Right ventricle myocardium inferior (tissue), 1 donor: Measurements from ENCODE around the gene ZNF582. TPM values are rescaled to one million over a fixed set of nuclear protein-coding genes. Genes with fewer than 3 reads are reported as not detected.
"Not testable (repeated sequence)": the region's sequence is repeated elsewhere in the genome, so short reads cannot be mapped to it uniquely, and the experiment has no call there.

ENCODE experiments used
- ATAC-seq: fragments of 200-7000 bp; cut with Tn5 transposase; one replicate; pipeline ENCODE4 v1.9.1; 2020; ENCODE audit warnings: mild to moderate bottlenecking, moderate library complexity
- DNase-seq: peaks from one replicate; pipeline ENCODE4 v3.0.0; 2021; ENCODE audit errors: missing footprints
- intact Hi-C: fragments of 100-400 bp; cut with DNase I; formaldehyde crosslinking; loops from one replicate; pipeline ENCODE4 v1.11.0; 2022
- total RNA-seq: library from RNA; stranded (reverse); fragmentation: NEBNext Ultra II Directional; extraction: Animal tissue kit (Norgen Biotek cat#: 25700); gene quantifications from one replicate; pipeline ENCODE4 v1.2.1, GENCODE V29; 2021
- donor health status: DM: no; HTN: yes; CAD: no; lungs with severe emphysema.

ZNF582 gene
- total RNA-seq, 1 donor from 2014 or later = 3.6 TPM

- DNase-seq = peak; percentile 97
- peak; percentile 99 for ATAC-seq
- intact Hi-C loops = no loop called here
Measured at GRCh38 chr19:56367829-56368711, 25.3 kb downstream of the ZNF582 start.

GRCh38 chr19:56360841-56361240, 32.5 kb downstream of the ZNF582 start:
- no peak for DNase-seq
- intact Hi-C loops = no loop called here
- ATAC-seq = no peak

- intact Hi-C loops = no loop called here
- ATAC-seq (no peak), DNase-seq (no peak)
Measured at GRCh38 chr19:56356944-56357343, 36.4 kb downstream of the ZNF582 start.

DNA sequence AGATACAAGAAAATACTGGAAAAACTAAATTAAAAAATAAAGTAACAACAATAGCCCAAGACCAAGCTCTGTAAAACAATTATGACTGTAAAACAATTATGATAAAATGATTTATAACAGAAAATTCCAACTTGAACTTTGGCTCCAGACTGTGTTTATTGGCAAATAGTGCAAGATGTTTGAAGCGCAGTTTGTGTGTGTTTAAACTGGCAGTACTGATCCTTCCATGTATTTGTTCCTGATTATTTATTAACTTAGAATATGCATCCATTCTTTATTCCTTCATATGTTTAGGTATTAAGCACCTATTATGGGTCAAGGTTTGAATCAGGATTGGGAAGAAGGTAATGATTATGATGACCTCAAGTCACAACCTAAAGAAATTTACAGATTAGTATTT, 37.8 kb downstream of the ZNF582 start:
- intact Hi-C loops = no loop called here

DNA sequence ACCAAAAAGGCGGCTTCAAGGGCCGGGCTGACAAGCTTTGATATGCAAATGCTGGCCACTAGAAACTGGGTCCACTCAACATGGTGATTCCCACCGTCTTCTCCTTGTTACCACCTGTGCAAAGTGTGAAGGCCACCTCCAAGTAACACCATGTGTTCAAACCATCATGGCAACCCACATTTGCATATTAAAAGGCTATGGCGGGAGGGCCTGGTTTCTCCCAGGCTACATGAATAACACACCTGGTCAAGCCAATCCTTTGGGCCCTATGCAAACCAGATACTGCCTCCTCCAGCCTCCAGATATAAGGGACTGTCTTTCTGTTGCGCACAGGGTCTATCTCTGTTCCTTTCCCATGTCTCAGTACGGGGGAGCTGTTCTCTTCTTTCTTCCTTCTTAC, 42.1 kb downstream of the ZNF582 start:
- intact Hi-C loops = loop anchor here (5.0 kb wide), 2 partner anchors 99 to 274 kb away; no protein-coding TSS in a partner anchor
- ATAC-seq (no peak), DNase-seq (no peak)

More for the DNA sequence above, 37.8 kb downstream of the ZNF582 start:
- no peak for DNase-seq
- ATAC-seq = no peak

DNA sequence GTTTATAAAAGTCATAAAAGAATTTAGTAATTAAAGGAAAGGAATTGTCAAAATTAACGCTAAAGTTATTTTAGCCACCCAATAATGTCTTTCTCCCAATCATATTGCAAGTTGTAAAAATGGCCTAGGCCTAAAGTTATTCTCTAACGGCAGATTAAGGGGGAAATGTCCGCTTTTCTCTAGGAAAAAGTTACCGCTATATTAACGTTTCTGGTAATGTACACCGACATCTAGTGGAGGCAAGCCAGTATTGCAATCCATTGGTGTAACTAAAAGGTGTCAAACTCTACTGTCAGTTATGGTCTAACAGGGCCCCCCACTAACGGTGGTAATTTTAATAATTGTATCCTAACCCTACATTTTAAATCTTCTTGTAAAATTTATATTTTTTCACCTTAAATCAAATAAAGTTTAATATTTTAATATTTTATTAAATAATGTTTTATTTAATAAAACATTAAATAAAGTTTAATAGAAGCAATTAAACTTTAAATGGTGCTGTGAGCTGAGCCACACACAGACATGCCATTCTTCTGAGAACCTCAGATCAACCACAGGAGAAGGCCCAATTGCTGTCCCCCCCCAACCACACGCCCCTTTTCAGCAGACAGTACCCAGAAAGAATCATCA, 42.8 kb downstream of the ZNF582 start:
- no peak for ATAC-seq
- no peak for DNase-seq
- intact Hi-C loops = loop anchor here (5.0 kb wide), 2 partner anchors 98 to 273 kb away; no protein-coding TSS in a partner anchor

GRCh38 chr19:56348289-56348877, 45.0 kb downstream of the ZNF582 start:
- ATAC-seq (no peak), DNase-seq (no peak)
- intact Hi-C loops = no loop called here

GRCh38 chr19:56347163-56347778, 46.1 kb downstream of the ZNF582 start:
- DNase-seq (peak; percentile 52), ATAC-seq (no peak)
- intact Hi-C loops = no loop called here

- DNase-seq (no peak), ATAC-seq (no peak)
- intact Hi-C loops = no loop called here
Measured at GRCh38 chr19:56341948-56342347, 51.4 kb downstream of the ZNF582 start.

DNA sequence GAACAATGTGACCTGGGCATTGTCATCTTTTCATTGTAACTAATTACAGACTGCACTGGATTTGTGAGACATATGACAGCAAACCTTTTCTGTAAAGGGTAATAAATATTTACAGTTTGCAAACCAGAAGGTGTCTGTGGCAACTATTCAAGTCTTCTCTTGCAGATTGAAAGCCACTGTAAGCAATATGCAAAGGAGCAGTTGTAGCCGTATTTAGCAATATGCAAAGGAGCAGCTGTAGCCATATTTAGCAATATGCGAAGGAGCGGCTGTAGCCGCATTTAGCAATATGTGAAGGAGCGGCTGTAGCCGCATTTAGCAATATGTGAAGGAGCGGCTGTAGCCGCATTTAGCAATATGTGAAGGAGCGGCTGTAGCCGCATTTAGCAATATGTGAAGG, 54.3 kb downstream of the ZNF582 start:
- ATAC-seq, DNase-seq, intact Hi-C loops: not testable (repeated sequence)

- ATAC-seq, intact Hi-C loops, DNase-seq: not testable (repeated sequence)
Measured at GRCh38 chr19:56337077-56337476, 56.3 kb downstream of the ZNF582 start.

DNA sequence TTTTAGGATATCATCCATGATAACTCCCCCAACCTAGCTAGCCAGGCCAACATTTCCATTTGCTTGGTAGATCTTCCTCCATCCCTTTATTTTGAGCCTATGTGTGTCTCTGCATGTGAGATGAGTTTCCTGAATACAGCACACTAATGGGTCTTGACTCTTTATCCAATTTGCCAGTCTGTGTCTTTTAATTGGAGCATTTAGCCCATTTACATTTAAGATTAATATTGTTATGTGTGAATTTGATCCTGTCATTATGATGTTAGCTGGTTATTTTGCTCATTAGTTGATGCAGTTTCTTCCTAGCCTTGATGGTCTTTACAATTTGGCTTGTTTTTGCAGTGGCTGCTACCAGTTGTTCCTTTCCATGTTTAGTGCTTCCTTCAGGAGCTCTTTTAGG, 58.0 kb downstream of the ZNF582 start:
- not testable (repeated sequence) for ATAC-seq

GRCh38 chr19:56333506-56333905, 59.8 kb downstream of the ZNF582 start:
- DNase-seq (no peak), ATAC-seq (no peak)
- intact Hi-C loops = loop anchor here (1.0 kb wide), 1 partner anchor 80 kb away; no protein-coding TSS in a partner anchor

More for the DNA sequence above, 58.0 kb downstream of the ZNF582 start:
- DNase-seq, intact Hi-C loops: not testable (repeated sequence)

Other genes with a start within 250 kb of the ZNF582 start
- not detected for gene GALP, start 217.5 kb downstream of the ZNF582 start, total RNA-seq
- not detected for gene ZSCAN5B, start 195.8 kb downstream of the ZNF582 start, total RNA-seq
- not detected for gene ZSCAN5C, start 191.3 kb downstream of the ZNF582 start, total RNA-seq
- not detected for gene EDDM13, start 120.8 kb downstream of the ZNF582 start, total RNA-seq
- 20.3 TPM for gene ZSCAN5A, start 78.7 kb downstream of the ZNF582 start, total RNA-seq
- gene ZNF583, start 10.8 kb upstream of the ZNF582 start, total RNA-seq = 5.4 TPM
- gene ZNF667, start 83.8 kb upstream of the ZNF582 start, total RNA-seq = 7.0 TPM
- 5.2 TPM for gene ZNF471, start 114.3 kb upstream of the ZNF582 start, total RNA-seq
- 5.5 TPM for gene ZFP28, start 145.4 kb upstream of the ZNF582 start, total RNA-seq
- gene ZNF470, start 173.9 kb upstream of the ZNF582 start, total RNA-seq = 2.9 TPM
- gene ZNF71, start 201.8 kb upstream of the ZNF582 start, total RNA-seq = 6.4 TPM
- gene SMIM17, start 249.6 kb upstream of the ZNF582 start, total RNA-seq = not detected